ENCODE results near the gene SPECC1.
"Not testable (repeated sequence)": the region's sequence is repeated elsewhere in the genome, so short reads cannot be mapped to it uniquely, and the experiment has no call there.

The SPECC1 gene

GRCh38 chr17:20235747-20236146, 226.6 kb downstream of the SPECC1 start:
- DNase-seq (ENCODE audit: low read depth): no peak

DNA sequence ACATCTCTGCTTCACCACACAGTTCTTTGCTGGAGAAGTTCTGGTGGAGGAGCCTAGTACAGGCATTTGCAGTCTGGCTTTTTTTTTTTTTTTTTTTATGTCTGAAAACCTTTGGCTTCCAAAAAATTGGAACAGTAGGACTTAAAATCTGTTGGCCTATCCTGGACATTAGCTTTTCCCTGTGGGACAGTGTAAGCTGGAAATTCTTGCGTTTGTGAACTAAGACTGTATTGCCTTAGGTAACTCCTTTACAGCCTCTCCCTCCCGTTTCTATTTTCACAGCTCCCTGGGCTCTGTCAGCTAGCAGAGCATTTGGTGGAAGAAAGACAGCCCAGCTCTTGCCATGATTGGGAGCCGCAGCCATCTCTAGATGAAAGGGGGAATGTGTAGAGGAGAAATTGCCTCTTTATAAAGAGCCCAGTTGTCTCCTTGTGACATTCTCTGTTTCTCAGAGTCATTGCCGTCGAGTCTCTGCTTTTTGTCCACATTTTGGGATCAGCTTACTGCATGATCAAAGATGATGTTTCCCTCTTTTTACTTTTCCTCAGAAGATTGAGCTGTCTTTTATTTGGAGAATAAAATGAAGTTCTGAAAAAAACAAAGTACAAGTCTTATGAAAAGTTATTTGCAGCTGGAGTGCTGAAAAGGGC, 227.5 kb downstream of the SPECC1 start:
- no peak for DNase-seq (ENCODE audit: low read depth)

GRCh38 chr17:20239776-20240175, 230.6 kb downstream of the SPECC1 start:
- DNase-seq (ENCODE audit: low read depth): not testable (repeated sequence)

GRCh38 chr17:20241855-20242254, 232.7 kb downstream of the SPECC1 start:
- no peak for DNase-seq (ENCODE audit: low read depth)

- no peak for DNase-seq (ENCODE audit: low read depth)
Observed at GRCh38 chr17:20242271-20242670, 233.1 kb downstream of the SPECC1 start.

- no peak for DNase-seq (ENCODE audit: low read depth)
Observed at GRCh38 chr17:20243524-20243923, 234.4 kb downstream of the SPECC1 start.

- no peak for DNase-seq (ENCODE audit: low read depth)
Observed at GRCh38 chr17:20244671-20245070, 235.5 kb downstream of the SPECC1 start.

DNA sequence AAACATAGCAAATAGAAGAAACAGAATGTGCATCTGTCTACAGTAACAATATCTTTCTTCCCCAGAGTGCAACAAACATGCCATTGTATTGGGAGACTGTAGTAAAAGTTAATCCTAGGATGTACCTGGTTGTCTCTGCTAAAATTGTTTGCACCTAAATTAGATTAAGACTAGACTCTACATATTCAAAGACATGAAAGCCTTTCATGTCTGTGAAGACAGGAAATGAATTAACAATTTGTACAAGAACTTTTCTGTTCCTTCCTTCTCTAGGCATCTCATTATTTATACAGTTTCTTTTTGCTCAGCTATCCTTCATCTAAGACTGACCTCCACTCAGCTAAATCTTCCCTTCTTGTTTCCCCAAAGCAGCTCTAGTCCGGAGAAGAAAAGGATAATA, 237.5 kb downstream of the SPECC1 start:
- no peak for DNase-seq (ENCODE audit: low read depth)

DNA sequence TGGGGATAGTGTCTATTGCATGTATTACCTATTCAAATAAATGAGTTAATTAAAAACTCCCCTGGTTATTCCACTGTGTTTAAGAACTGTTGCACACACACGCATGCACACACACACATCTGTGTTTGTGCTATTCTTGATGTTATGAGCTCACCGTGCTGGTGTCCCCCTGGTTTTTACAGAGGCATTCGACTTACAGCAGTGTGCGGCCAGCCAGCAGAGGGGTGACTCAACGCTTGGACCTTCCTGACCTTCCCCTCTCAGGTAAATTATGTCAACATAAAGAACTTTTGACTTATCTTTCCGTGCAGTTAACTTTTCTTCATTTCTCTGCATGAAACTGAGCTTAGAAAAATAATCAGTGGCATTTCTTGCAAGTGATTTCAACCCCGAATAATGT, 244.2 kb downstream of the SPECC1 start:
- no peak for DNase-seq (ENCODE audit: low read depth)

GRCh38 chr17:20254541-20254940, 245.4 kb downstream of the SPECC1 start:
- DNase-seq (ENCODE audit: low read depth): no peak

- DNase-seq (ENCODE audit: low read depth): no peak
Observed at GRCh38 chr17:20256144-20256543, 247.0 kb downstream of the SPECC1 start.

GRCh38 chr17:20257008-20257407, 247.8 kb downstream of the SPECC1 start:
- no peak for DNase-seq (ENCODE audit: low read depth)

DNA sequence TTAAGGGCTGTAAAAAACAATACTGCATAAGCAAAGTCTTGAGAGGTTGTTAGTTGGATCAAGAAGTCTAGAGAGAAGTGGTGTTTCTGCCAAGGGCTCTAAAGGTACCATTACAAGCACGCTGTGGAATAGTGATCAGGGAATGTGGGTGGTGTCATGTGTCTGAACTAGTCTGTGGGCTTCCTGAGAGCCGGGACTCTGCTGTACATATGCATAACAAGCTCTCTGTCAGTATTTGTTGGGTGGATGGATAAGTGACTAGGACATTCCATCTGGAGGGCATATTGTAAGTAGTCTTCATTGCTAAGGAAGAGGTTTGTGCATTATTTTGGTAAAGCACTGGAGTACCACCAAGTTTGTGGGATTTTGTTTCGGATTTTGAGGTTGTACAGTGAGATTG, 248.6 kb downstream of the SPECC1 start:
- DNase-seq (ENCODE audit: low read depth): no peak

GRCh38 chr17:20259668-20260067, 250.5 kb downstream of the SPECC1 start:
- no peak for DNase-seq (ENCODE audit: low read depth)

- DNase-seq (ENCODE audit: low read depth): no peak
Observed at GRCh38 chr17:20260268-20260667, 251.1 kb downstream of the SPECC1 start.

- DNase-seq (ENCODE audit: low read depth): no peak
Observed at GRCh38 chr17:20262226-20263114, 253.3 kb downstream of the SPECC1 start.

DNA sequence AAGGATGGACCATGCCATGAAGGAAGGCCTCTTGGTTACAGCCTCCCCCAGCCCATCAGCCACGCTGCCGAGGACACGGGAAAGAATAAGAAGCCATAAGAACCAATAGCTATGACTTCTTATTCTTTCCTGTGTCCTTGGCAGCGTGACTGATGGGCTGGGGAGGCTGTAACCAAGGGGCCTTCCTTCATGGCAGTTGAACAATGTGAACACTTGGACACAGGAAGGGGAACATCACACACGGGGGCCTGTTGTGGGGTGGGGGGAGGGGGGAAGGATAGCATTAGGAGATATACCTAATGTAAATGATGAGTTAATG, 253.9 kb downstream of the SPECC1 start:
- not testable (repeated sequence) for DNase-seq (ENCODE audit: low read depth)

DNA sequence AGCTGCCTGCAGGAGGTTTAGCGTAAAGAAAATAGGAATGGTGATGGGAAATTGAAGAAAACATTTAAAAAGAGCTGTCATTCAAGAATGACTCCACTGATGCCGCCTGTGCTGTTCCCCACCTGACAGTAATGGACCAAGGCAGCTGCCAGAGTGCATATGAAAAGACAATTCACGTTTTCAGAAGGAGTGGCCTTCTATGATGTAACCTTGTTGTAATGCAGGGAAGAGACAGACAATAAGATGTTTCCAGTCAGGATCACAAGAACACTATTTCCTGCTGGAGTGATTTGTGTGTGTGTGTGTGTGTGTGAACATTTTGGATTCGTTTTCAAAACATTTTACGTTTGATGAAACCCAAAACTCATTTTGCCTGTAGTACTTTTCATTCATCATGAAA, 254.4 kb downstream of the SPECC1 start:
- DNase-seq (ENCODE audit: low read depth): no peak

- no peak for DNase-seq (ENCODE audit: low read depth)
Observed at GRCh38 chr17:20264996-20265395, 255.8 kb downstream of the SPECC1 start.

DNA sequence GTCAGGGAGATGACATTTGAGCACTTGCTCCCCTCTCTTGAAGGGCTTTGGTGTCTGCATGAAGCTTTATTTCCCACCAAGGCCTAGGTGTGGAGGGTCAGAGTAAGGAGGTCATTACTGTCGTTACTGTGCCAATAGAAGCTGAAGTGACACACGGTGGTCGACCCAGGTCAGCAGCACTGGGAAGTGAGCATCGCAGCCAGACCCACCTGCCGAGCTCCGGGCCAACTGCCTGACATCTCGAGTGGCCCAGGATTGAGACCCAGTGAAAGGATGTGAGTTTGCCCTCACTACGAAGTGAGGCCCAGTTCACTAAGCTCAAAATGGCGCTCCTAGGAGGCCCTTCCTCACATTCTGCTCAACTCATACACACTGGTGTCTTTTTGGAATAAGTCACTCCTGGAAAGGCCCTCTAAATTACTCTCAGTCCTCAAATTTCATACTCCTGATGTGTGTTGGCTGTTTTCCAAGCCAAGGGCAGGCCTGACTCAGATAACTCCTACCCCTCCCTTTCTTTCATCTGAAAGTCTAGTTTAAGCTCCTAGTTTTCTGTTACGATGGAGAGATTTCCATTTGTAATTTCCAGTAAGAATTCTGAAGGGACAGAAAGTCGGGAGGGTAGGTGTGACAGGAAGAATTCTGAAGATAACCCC, 257.8 kb downstream of the SPECC1 start:
- DNase-seq (ENCODE audit: low read depth): no peak

- no peak for DNase-seq (ENCODE audit: low read depth)
Observed at GRCh38 chr17:20267459-20267842, 258.3 kb downstream of the SPECC1 start.

DNA sequence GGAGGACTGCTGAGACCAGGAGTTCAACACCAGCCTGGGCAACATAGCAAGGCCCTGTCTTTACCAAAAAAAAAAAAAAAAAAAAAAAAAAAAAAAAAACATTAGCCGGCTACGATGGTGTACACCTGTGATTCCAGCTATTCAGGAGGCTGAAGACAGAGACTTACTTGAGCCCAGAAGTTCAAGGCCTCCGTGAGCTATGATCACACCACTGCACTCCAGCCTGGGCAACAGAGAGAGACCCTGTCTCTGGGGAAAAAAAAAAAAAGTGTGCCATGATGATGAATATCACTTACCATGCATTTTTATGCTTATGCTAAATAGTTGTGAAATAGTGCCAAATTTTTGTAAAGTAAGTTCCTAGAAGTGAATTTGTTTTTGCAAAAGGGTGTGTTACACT, 261.2 kb downstream of the SPECC1 start:
- DNase-seq (ENCODE audit: low read depth): no peak

GRCh38 chr17:20271011-20271610, 262.0 kb downstream of the SPECC1 start:
- no peak for DNase-seq (ENCODE audit: low read depth)
